Uterus (tissue), 4 donors: ENCODE measurements around the gene PODN. TPM values are rescaled to one million over a fixed set of nuclear protein-coding genes. Genes with fewer than 3 reads are reported as not detected.
A peak's percentile ranks its signal among the peaks of the same experiment; 100 is the strongest.

ENCODE experiments used
- DNase-seq, 2 donors: peaks; one replicate each; pipeline ENCODE4 v3.0.0-alpha.2; 2019 to 2020
- H3K27ac ChIP-seq, 2 donors: fragments of 200-600 bp; sonication (generic); 1 replicate in 1 of 2; 2 replicates in 1 of 2; pipeline ENCODE4 v1.5.1; 2016 to 2018
- H3K27me3 ChIP-seq, 2 donors: fragments of 200-600 bp; sonication (generic); one replicate each; pipeline ENCODE4 v1.5.1; 2018 to 2019; ENCODE audit warnings: control low read depth in 1 of 2
- H3K36me3 ChIP-seq, 2 donors: fragments of 200-600 bp; sonication (generic); one replicate each; pipeline ENCODE4 v1.5.1; 2019; ENCODE audit warnings: control low read depth in 1 of 2
- H3K4me1 ChIP-seq, 2 donors: fragments of 200-600 bp; sonication (generic); one replicate each; pipeline ENCODE4 v1.5.1; 2018 to 2019; ENCODE audit warnings: control low read depth in 1 of 2
- H3K4me3 ChIP-seq, 2 donors: fragments of 200-600 bp; sonication (generic); 1 replicate in 1 of 2; 2 replicates in 1 of 2; pipeline ENCODE4 v1.5.1; 2018 to 2019; ENCODE audit warnings: mild to moderate bottlenecking in 1 of 2
- H3K9me3 ChIP-seq, 2 donors: fragments of 200-600 bp; sonication (generic); one replicate each; pipeline ENCODE4 v1.5.1; 2019; ENCODE audit warnings: control low read depth in 1 of 2
- POLR2A ChIP-seq, 2 donors: fragments of 450-650 bp; IDR thresholded peaks; one replicate each; pipeline ENCODE4 v1.6.1; 2016; ENCODE audit warnings: antibody characterized with exemption in 2 of 2, mild to moderate bottlenecking in 1 of 2, moderate library complexity in 1 of 2
- intact Hi-C: fragments of 100-400 bp; cut with DNase I; formaldehyde crosslinking; loops from one replicate; pipeline ENCODE4 v1.15.1; 2023; ENCODE audit warnings: low total_unique reads
- total RNA-seq, 4 donors: library from RNA; depleted of rRNA in 3 of 4; stranded (reverse); fragments of >200 nt in 3 of 4; gene quantifications; one replicate each; pipeline versions ENCODE4 v1.1.0 to v1.2.4, GENCODE V29; 2014 to 2023
- TF ChIP-seq, protein P1 (sequence below), 4 experiments: fragments of 200-600 bp in 2 of 4; fragments of 450-650 bp in 2 of 4; sonication (generic) in 2 of 4; IDR thresholded peaks; one replicate each; pipeline ENCODE4 v1.5.1; 2016 to 2019; ENCODE audit warnings: antibody characterized with exemption in 4 of 4, mild to moderate bottlenecking in 2 of 4, moderate library complexity in 1 of 4
- donor health status: DM: yes; HTN: yes; CAD: no.

The PODN gene
- total RNA-seq, 4 donors from 2014 or later = 20.9 to 100 (median 71.8) TPM

DNA sequence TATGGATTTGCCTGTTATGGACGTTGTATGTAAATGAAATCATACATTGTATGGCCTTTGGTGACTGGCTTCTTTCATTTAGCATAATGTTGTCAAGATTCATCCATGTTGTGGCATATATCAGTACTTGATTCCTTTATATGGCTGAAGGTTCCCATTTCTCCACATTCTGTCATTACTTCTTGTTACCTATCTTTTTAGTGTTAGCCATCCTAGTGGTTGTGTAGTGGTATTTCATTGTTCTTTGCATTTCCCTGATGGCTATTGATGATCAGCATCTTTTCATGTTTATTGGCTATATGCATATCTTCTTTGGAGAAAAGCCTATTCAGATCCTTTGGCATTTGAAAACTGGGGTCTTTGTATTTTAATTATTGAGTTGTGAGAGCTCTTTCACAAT lies 39.8 kb upstream of the PODN start:
- no peak overlapping the region for H3K27ac ChIP-seq
- intact Hi-C loops = no loop called here
- no peaks in the 10 kb centered on the region for H3K4me1 ChIP-seq
- H3K4me3 ChIP-seq = no peak overlapping the region
- no peaks in the 10 kb centered on the region for H3K9me3 ChIP-seq
- no peaks in the 10 kb centered on the region for H3K36me3 ChIP-seq
- TF ChIP-seq POLR2A (IDR thresholded peaks at IDR 0.05) = no peak
- TF ChIP-seq, protein P1, sequence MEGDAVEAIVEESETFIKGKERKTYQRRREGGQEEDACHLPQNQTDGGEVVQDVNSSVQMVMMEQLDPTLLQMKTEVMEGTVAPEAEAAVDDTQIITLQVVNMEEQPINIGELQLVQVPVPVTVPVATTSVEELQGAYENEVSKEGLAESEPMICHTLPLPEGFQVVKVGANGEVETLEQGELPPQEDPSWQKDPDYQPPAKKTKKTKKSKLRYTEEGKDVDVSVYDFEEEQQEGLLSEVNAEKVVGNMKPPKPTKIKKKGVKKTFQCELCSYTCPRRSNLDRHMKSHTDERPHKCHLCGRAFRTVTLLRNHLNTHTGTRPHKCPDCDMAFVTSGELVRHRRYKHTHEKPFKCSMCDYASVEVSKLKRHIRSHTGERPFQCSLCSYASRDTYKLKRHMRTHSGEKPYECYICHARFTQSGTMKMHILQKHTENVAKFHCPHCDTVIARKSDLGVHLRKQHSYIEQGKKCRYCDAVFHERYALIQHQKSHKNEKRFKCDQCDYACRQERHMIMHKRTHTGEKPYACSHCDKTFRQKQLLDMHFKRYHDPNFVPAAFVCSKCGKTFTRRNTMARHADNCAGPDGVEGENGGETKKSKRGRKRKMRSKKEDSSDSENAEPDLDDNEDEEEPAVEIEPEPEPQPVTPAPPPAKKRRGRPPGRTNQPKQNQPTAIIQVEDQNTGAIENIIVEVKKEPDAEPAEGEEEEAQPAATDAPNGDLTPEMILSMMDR (IDR thresholded peaks at IDR 0.05) = no peak
- no peak for DNase-seq
- H3K27me3 ChIP-seq = no peaks in the 10 kb centered on the region

DNA sequence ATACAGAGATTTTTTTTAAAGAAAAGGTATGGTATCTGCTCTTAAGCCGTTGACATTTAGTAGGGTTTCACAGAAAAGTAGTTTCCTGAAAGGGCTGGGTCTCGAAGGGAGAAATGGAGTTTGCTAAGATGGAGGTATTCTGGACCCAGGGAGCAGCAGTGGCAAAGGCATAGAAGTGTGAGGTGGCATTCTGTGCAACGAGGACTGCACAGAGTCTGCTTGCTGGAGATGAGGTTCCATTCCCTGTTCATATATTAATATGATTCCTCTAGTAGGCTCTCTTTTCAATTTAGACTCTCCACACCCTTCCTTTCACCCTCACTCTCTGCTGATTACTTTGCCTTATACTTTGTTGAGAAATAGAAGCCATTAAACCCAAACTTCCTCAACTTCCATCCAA lies 38.5 kb upstream of the PODN start:
- no peak for TF ChIP-seq POLR2A (IDR thresholded peaks at IDR 0.05)
- TF ChIP-seq, protein P1 (IDR thresholded peaks at IDR 0.05) = no peak
- intact Hi-C loops = no loop called here
- no peak for DNase-seq
- Histone ChIP-seq H3K36me3 (no peaks in the 10 kb centered on the region), H3K27ac (no peak overlapping the region), H3K4me3 (no peak overlapping the region), H3K27me3 (no peaks in the 10 kb centered on the region), H3K4me1 (no peaks in the 10 kb centered on the region), H3K9me3 (no peaks in the 10 kb centered on the region)

DNA sequence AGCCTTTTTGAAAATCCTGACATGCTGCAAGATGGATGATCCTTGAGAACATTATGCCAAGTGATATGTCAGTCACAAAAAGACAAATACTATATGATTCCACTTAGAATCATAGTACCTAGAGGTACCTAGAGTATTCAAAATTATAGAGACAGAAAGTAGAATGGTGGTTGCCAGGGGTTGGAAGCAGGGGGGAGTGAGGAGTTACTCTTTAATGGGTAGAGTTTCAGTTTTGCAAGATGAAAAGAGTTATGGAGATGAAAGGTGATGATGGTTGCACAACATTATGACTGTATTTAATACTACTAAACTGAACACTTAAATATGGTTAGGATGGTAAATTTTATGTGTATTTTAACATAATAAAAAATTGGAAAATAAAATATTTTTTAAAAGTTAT lies 37.9 kb upstream of the PODN start:
- no peaks in the 10 kb centered on the region for H3K4me1 ChIP-seq

DNA sequence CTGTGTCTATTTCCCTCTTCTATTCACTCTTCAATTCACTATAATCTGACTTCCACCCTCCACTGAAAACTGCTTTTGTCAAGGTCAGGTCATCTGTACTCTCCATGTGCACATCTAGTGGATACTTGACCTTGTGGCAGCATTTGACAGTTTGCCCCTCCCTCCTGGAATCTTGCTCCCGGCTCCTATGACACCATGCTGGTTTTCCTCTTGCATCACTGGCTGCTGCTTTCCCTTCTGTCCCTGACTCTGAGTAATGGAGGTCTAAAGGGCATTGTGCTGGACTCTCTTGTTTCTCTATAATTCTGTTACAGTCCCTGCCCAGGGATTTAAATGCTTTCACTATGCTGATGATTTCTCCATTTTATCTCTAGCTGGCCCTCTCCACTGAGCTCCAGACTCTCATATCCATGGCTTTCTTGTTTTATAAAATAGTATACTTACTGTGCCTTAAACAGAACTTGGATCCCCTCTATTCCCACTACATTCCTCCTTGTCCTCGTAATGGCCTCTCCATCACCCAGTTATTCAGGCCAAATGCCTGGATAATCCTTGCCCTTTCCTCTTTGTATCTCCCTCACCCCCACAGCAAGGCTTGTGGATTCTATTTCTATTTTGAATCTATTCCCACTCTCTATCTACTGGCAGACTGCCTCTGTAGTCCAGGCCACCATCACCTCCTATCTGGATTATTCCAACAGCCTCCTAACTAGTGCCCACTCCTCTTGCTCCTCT lies 36.8 kb upstream of the PODN start:
- DNase-seq = peak; percentile 64 to 76
- Histone ChIP-seq H3K27me3 (no peaks in the 10 kb centered on the region), H3K4me1 (no peaks in the 10 kb centered on the region), H3K27ac (peak overlapping the region; percentile 33 to 48), H3K9me3 (no peaks in the 10 kb centered on the region), H3K4me3 (no peak overlapping the region), H3K36me3 (no peaks in the 10 kb centered on the region)
- TF ChIP-seq, protein P1 (IDR thresholded peaks at IDR 0.05) = no peak
- TF ChIP-seq POLR2A (IDR thresholded peaks at IDR 0.05) = no peak
- intact Hi-C loops = no loop called here

More for the DNA sequence above, 37.9 kb upstream of the PODN start:
- H3K36me3 ChIP-seq = no peaks in the 10 kb centered on the region
- H3K4me3 ChIP-seq = no peak overlapping the region
- H3K27ac ChIP-seq = no peak overlapping the region
- intact Hi-C loops = no loop called here
- no peaks in the 10 kb centered on the region for H3K9me3 ChIP-seq
- TF ChIP-seq, protein P1 (IDR thresholded peaks at IDR 0.05) = no peak
- no peak for TF ChIP-seq POLR2A (IDR thresholded peaks at IDR 0.05)
- no peak for DNase-seq
- no peaks in the 10 kb centered on the region for H3K27me3 ChIP-seq

DNA sequence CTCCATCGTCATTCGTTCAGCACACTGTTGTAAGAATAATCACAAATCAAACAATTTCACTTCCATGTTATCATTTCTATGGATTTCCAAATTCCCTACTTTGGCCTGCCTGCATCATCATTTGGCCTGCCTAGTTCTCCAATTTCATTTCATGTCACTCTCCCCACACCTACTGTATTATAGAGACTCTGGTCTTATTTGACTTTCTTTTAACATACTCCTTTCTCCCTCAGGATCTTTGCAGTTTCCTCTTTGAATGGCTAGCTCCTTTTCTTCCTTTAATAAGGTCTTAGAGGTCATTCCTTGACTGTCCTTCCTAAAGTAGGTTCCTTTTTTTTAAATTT lies 36.3 kb upstream of the PODN start:
- H3K4me3 ChIP-seq = no peak overlapping the region
- no peak for TF ChIP-seq POLR2A (IDR thresholded peaks at IDR 0.05)
- TF ChIP-seq, protein P1 (IDR thresholded peaks at IDR 0.05) = no peak
- no peaks in the 10 kb centered on the region for H3K9me3 ChIP-seq

More for the DNA sequence above, 36.3 kb upstream of the PODN start:
- intact Hi-C loops = no loop called here
- H3K4me1 ChIP-seq = no peaks in the 10 kb centered on the region
- no peaks in the 10 kb centered on the region for H3K36me3 ChIP-seq
- H3K27me3 ChIP-seq = no peaks in the 10 kb centered on the region
- DNase-seq = no peak
- H3K27ac ChIP-seq = peak overlapping the region; percentile 33 to 48
